Prostate gland (tissue), 2 donors: ENCODE results near the gene PSRC1.

ENCODE experiments used
- POLR2A ChIP-seq: fragments of 450-650 bp; IDR thresholded peaks from one replicate; pipeline ENCODE4 v1.6.1; 2016; ENCODE audit warnings: antibody characterized with exemption, mild to moderate bottlenecking
- POLR2AphosphoS5 ChIP-seq: sonication (generic); formaldehyde crosslinking; IDR thresholded peaks from one replicate; pipeline ENCODE4 v1.6.1; 2017; ENCODE audit warnings: antibody characterized with exemption
- TF ChIP-seq, protein P1 (sequence below), 4 experiments: fragments of 200-600 bp in 2 of 4; fragments of 450-650 bp in 2 of 4; sonication (generic) in 2 of 4; IDR thresholded peaks; 1 replicate in 3 of 4; 2 replicates in 1 of 4; pipeline ENCODE4 v1.5.1; 2016 to 2019; ENCODE audit warnings: antibody characterized with exemption in 4 of 4, mild to moderate bottlenecking in 2 of 4, moderate library complexity in 2 of 4

DNA sequence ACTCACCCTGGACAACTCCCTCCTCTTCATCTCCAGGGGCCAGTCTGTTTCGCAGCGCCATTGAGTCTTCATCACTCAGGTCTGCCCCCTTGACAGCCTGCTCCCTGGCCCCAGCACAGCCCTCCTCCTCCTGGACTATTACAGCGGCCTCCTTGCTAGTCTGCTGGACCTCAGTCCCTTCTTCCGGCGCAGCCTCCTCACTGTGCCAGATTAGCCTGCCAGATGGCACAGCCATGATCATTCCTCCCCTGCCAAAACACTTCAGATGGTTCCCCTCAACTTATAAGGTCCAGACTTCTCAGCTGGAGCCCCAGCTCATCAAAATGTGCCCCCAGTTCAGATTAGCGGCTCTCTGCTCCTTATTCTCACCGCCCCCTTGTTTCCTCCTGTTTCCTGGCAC is 40.6 kb downstream of the PSRC1 start:
- TF ChIP-seq, protein P1, sequence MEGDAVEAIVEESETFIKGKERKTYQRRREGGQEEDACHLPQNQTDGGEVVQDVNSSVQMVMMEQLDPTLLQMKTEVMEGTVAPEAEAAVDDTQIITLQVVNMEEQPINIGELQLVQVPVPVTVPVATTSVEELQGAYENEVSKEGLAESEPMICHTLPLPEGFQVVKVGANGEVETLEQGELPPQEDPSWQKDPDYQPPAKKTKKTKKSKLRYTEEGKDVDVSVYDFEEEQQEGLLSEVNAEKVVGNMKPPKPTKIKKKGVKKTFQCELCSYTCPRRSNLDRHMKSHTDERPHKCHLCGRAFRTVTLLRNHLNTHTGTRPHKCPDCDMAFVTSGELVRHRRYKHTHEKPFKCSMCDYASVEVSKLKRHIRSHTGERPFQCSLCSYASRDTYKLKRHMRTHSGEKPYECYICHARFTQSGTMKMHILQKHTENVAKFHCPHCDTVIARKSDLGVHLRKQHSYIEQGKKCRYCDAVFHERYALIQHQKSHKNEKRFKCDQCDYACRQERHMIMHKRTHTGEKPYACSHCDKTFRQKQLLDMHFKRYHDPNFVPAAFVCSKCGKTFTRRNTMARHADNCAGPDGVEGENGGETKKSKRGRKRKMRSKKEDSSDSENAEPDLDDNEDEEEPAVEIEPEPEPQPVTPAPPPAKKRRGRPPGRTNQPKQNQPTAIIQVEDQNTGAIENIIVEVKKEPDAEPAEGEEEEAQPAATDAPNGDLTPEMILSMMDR (IDR thresholded peaks at IDR 0.05): no peak
- no peak for TF ChIP-seq POLR2AphosphoS5
- TF ChIP-seq POLR2A: no peak
